Left lung (tissue), 10 donors: ENCODE data around the gene SND1. TPM values are rescaled to one million over a fixed set of nuclear protein-coding genes. Genes with fewer than 3 reads are reported as not detected.
A peak's percentile ranks its signal among the peaks of the same experiment; 100 is the strongest.

Source experiments
- ATAC-seq: fragments of 200-7000 bp; cut with Tn5 transposase; one replicate; pipeline ENCODE4 v1.9.1; 2020; ENCODE audit warnings: moderate library complexity
- DNase-seq, 4 donors: peaks; one replicate each; pipeline ENCODE4 v3.0.0-alpha.2; 2013 to 2020
- H3K27ac ChIP-seq, 2 donors: fragments of 200-600 bp; sonication (generic) in 1 of 2; one replicate each; pipeline versions ENCODE4 v1.5.0 to v1.8.0; 2020 to 2021
- H3K27me3 ChIP-seq, 2 donors: fragments of 200-600 bp; sonication (generic) in 1 of 2; one replicate each; pipeline versions ENCODE4 v1.5.0 to v1.8.0; 2020 to 2021
- H3K36me3 ChIP-seq, 2 donors: fragments of 200-600 bp; sonication (generic) in 1 of 2; one replicate each; pipeline versions ENCODE4 v1.5.0 to v1.8.0; 2020 to 2021
- H3K4me1 ChIP-seq, 2 donors: fragments of 200-600 bp; one replicate each; pipeline ENCODE4 v1.8.0; 2021
- H3K4me3 ChIP-seq, 2 donors: fragments of 200-600 bp; sonication (generic) in 1 of 2; one replicate each; pipeline versions ENCODE4 v1.5.0 to v1.8.0; 2020 to 2021; ENCODE audit warnings: mild to moderate bottlenecking in 1 of 2
- H3K9me3 ChIP-seq, 2 donors: fragments of 200-600 bp; sonication (generic) in 1 of 2; one replicate each; pipeline versions ENCODE4 v1.5.0 to v1.8.0; 2020 to 2021
- CTCF ChIP-seq, 2 donors: fragments of 200-600 bp; sonication (generic) in 1 of 2; IDR thresholded peaks; one replicate each; pipeline versions ENCODE4 v1.5.0 to v1.8.0; 2021; ENCODE audit warnings: antibody characterized with exemption in 2 of 2
- intact Hi-C, 2 donors: fragments of 100-400 bp; cut with DNase I; formaldehyde crosslinking; loops; one replicate each; pipeline versions ENCODE4 v1.11.2 to v1.14.2; 2022
- polyA plus RNA-seq, 6 donors: library from polyadenylated mRNA; unstranded; fragments of 120-200 nt; gene quantifications; one replicate each; pipeline ENCODE4 v1.2.1, GENCODE V29; 2013; ENCODE audit not compliant: insufficient read length in 6 of 6
- total RNA-seq, 2 donors: library from RNA; stranded (reverse); fragmentation: NEBNext Ultra II Directional; extraction: Animal tissue kit (Norgen Biotek cat#: 25700); gene quantifications; one replicate each; pipeline ENCODE4 v1.2.1, GENCODE V29; 2021
- donor health status: DM: no; HTN: yes; CAD: no.
- donor health status: DM: no; HTN: no; CAD: no.

The SND1 gene
- total and polyA plus RNA-seq, 8 donors: 141 to 229 (median 156) TPM

- H3K9me3 ChIP-seq: no peaks in the 10 kb centered on the region
- no peak overlapping the region for H3K4me3 ChIP-seq
- peaks cover 0 to 2% of the 10 kb centered on the region in 2 donors for H3K4me1 ChIP-seq
- no peak overlapping the region for H3K27ac ChIP-seq
- H3K36me3 ChIP-seq: no peaks in the 10 kb centered on the region
- no peak for ATAC-seq
- TF ChIP-seq CTCF (IDR thresholded peaks at IDR 0.05): no peak
- DNase-seq: no peak
- intact Hi-C loops: no loop called here
- H3K27me3 ChIP-seq: peaks cover 5 to 35% of the 10 kb centered on the region in 2 donors
These were observed 26.7 kb upstream of the SND1 start for GRCh38 chr7:127625331-127625730.

DNA sequence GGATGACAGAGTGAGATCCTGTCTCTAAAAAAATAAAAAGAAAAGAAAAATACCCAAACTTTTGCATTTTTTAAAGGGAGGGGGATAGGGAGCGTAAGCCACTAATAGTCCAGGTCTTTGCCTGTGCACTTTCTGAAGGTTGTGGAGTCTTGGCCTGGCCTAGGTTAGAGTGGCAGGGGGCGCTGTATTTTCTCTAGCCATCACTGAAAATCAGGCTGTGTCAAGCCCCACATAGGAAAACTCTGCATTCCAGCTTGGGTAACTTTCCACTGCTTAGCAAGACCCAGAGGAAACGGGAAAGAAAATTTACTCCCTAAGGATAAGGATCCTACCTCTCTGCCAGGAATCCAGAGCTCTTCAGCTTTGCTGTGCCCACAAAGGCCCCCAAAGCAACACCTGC is 23.5 kb upstream of the SND1 start:
- DNase-seq: no peak
- no peak for TF ChIP-seq CTCF (IDR thresholded peaks at IDR 0.05)
- no peak overlapping the region for H3K27ac ChIP-seq
- H3K27me3 ChIP-seq: peaks cover 0 to 14% of the 10 kb centered on the region in 2 donors
- H3K9me3 ChIP-seq: no peaks in the 10 kb centered on the region
- H3K4me3 ChIP-seq: no peak overlapping the region
- intact Hi-C loops: no loop called here
- no peak for ATAC-seq
- H3K4me1 ChIP-seq: peaks cover 0 to 2% of the 10 kb centered on the region in 2 donors
- H3K36me3 ChIP-seq: no peaks in the 10 kb centered on the region

- Histone ChIP-seq H3K27me3 (peaks cover 0 to 10% of the 10 kb centered on the region in 2 donors), H3K4me3 (no peak overlapping the region), H3K27ac (no peak overlapping the region), H3K9me3 (no peaks in the 10 kb centered on the region), H3K36me3 (no peaks in the 10 kb centered on the region), H3K4me1 (peaks cover 0 to 2% of the 10 kb centered on the region in 2 donors)
- peak; percentile 65 for ATAC-seq
- peak in 1 of 2 donors; percentile 11 for TF ChIP-seq CTCF (IDR thresholded peaks at IDR 0.05)
- DNase-seq: peak in 1 of 4 donors; percentile 5
- intact Hi-C loops: no loop called here
These were observed 22.6 kb upstream of the SND1 start for GRCh38 chr7:127629268-127629854.

DNA sequence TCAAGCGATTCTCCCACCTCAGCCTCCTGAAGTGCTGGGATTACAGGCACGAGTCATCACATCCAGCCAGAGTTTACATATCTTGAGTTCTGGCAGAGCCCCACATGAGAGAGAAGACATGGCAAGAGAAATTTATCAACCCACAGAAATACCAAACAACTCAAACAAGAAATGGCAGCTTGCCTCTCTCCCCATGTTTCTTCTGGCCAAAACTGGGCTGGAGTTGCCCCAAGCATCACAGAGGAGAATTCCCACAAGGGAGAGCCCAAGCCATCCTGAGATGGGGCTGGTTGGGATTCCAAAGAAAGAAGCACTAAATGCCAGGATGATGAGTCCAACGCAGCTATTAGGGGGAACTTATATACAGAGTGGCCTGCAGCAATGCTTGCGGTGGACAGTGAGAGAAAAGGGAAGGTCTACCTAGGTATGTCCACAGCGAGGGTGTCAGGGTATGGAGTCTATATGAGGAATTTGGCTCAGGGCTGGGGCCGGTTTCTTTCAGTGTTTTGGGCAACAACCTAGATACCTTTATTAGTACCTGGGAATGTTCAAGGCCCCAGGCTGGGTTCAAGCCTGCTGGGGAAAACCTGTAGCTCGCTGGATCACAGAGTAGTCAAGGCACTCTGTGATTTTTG is 19.6 kb upstream of the SND1 start:
- Histone ChIP-seq H3K27ac (no peak overlapping the region), H3K27me3 (peaks cover 0 to 14% of the 10 kb centered on the region in 2 donors), H3K9me3 (no peaks in the 10 kb centered on the region), H3K36me3 (no peaks in the 10 kb centered on the region), H3K4me1 (peaks cover 0 to 2% of the 10 kb centered on the region in 2 donors), H3K4me3 (no peak overlapping the region)
- DNase-seq: no peak
- ATAC-seq: no peak
- intact Hi-C loops: no loop called here
- no peak for TF ChIP-seq CTCF (IDR thresholded peaks at IDR 0.05)

DNA sequence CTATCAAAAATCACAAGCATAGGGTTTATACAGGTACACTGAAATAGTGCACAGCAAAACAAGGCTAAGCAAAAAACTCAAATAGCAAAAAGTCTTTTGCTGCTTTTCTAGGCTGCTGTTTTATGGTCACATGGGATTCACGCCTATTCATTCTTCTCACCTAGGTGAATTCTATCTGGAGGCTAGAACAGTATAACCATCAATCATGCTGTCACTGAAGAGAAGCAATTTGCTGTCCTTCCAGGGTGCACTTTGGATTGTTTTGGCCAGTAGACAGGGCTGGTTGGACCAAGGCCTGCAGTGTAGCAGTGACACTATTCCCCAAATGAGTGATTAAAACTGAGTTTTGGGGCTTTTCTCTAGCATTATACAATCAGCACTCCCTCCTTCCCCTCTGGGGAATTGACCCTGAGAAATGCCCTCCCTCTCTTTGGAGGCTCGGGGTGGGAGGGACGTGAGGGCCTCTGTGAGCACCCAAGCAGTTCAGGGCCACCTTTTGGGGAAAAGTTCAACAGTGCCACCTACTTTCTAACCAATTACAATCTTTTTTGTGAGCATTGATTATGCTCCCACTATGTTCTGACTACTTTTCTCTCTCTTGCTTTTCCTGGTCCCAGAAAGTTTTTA is 16.2 kb upstream of the SND1 start:
- intact Hi-C loops: no loop called here
- no peaks in the 10 kb centered on the region for H3K9me3 ChIP-seq

More for the DNA sequence above, 16.2 kb upstream of the SND1 start:
- Histone ChIP-seq H3K27me3 (peaks cover 0 to 22% of the 10 kb centered on the region in 2 donors), H3K27ac (no peak overlapping the region), H3K4me3 (no peak overlapping the region), H3K4me1 (no peaks in the 10 kb centered on the region), H3K36me3 (no peaks in the 10 kb centered on the region)
- ATAC-seq (no peak), DNase-seq (no peak)
- TF ChIP-seq CTCF (IDR thresholded peaks at IDR 0.05): no peak
